Measurements from ENCODE around the gene MILR1. TPM values are rescaled to one million over a fixed set of nuclear protein-coding genes. Genes with fewer than 3 reads are reported as not detected.

Gene MILR1
- total RNA-seq, 1 experiment from 2014 or later, result not detected

GRCh38 chr17:64506201-64506575, 57.3 kb downstream of the MILR1 start, which contains the start of gene DDX5:
TSS of gene DDX5 (minus strand) at chr17:64506289. CDS start at chr17:64506119, 170 bp downstream.
- no peaks in the 10 kb centered on the region; the same call in 1 of the 2 replicates for H3K27me3 Mint-ChIP-seq (ENCODE audit: low read depth)
- H3K9me3 Mint-ChIP-seq, result no peaks in the 10 kb centered on the region
- POLR2A ChIA-PET, result interaction anchor here (0.5 to 3.3 kb wide), 8 partner anchors 10 to 272 kb away, joined by 3 to 53 read pairs (median 4); partner anchors contain the start of gene POLG2
- ATAC-seq (peak; percentile 81), DNase-seq (ENCODE audit: low spot score) (peak; percentile 97)
- H3K4me1 Mint-ChIP-seq, result peaks cover 56% of the 10 kb centered on the region
- no peak for TF ChIP-seq TCF7 (CRISPR knock-in tag; IDR thresholded peaks at IDR 0.05; ENCODE audit: low read depth)
- no peak for TF ChIP-seq ZBTB43 (CRISPR knock-in tag; IDR thresholded peaks at IDR 0.05)
- TF ChIP-seq, protein P1, sequence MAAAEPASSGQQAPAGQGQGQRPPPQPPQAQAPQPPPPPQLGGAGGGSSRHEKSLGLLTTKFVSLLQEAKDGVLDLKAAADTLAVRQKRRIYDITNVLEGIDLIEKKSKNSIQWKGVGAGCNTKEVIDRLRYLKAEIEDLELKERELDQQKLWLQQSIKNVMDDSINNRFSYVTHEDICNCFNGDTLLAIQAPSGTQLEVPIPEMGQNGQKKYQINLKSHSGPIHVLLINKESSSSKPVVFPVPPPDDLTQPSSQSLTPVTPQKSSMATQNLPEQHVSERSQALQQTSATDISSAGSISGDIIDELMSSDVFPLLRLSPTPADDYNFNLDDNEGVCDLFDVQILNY (CRISPR knock-in tag; IDR thresholded peaks at IDR 0.05), result peak; percentile 48; the same call in 1 of the 2 replicates
- TF ChIP-seq ZNF425 (CRISPR knock-in tag; conservative IDR thresholded peaks at IDR 0.05), result no peak
- TF ChIP-seq ZNF232 (CRISPR knock-in tag; IDR thresholded peaks at IDR 0.05), result 0 out of 2 replicates have a peak, but pooled peaks have one; percentile 33
- TF ChIP-seq, protein P2, sequence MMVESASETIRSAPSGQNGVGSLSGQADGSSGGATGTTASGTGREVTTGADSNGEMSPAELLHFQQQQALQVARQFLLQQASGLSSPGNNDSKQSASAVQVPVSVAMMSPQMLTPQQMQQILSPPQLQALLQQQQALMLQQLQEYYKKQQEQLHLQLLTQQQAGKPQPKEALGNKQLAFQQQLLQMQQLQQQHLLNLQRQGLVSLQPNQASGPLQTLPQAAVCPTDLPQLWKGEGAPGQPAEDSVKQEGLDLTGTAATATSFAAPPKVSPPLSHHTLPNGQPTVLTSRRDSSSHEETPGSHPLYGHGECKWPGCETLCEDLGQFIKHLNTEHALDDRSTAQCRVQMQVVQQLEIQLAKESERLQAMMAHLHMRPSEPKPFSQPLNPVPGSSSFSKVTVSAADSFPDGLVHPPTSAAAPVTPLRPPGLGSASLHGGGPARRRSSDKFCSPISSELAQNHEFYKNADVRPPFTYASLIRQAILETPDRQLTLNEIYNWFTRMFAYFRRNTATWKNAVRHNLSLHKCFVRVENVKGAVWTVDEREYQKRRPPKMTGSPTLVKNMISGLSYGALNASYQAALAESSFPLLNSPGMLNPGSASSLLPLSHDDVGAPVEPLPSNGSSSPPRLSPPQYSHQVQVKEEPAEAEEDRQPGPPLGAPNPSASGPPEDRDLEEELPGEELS (CRISPR knock-in tag; IDR thresholded peaks at IDR 0.05), result no peak
- no peak for TF ChIP-seq TP53 (CRISPR knock-in tag; IDR thresholded peaks at IDR 0.05)
- no peak for TF ChIP-seq ZBTB21 (CRISPR knock-in tag; IDR thresholded peaks at IDR 0.05; ENCODE audit: borderline replicate concordance)
- no peak for TF ChIP-seq E2F4 (CRISPR knock-in tag; IDR thresholded peaks at IDR 0.05; ENCODE audit: borderline replicate concordance, low read depth)
- TF ChIP-seq ZNF416 (CRISPR knock-in tag; IDR thresholded peaks at IDR 0.05), result peak; percentile 72
- no peak for TF ChIP-seq TEAD1 (CRISPR knock-in tag; IDR thresholded peaks at IDR 0.05)
- TF ChIP-seq RORB (CRISPR knock-in tag; IDR thresholded peaks at IDR 0.05), result peak; percentile 49; the same call in 1 of the 2 replicates
- TF ChIP-seq ETV6 (CRISPR knock-in tag; IDR thresholded peaks at IDR 0.05), result peak; percentile 11
- TF ChIP-seq SMAD4 (CRISPR knock-in tag; IDR thresholded peaks at IDR 0.05), result no peak
- TF ChIP-seq NFE2L1 (CRISPR knock-in tag; IDR thresholded peaks at IDR 0.05), result no peak
- no peak for TF ChIP-seq ELF4 (CRISPR knock-in tag; IDR thresholded peaks at IDR 0.05; ENCODE audit: low read depth)
- TF ChIP-seq SMAD3 (CRISPR knock-in tag; IDR thresholded peaks at IDR 0.05; ENCODE audit: borderline replicate concordance), result peak; percentile 80; the same call in 1 of the 2 replicates
- 0 out of 2 replicates have a peak, but pooled peaks have one; percentile 8 for TF ChIP-seq HMGXB4 (CRISPR knock-in tag; IDR thresholded peaks at IDR 0.05)
- peak; percentile 72 for TF ChIP-seq GABPB1 (CRISPR knock-in tag; IDR thresholded peaks at IDR 0.05)
- TF ChIP-seq SP1 (CRISPR knock-in tag; conservative IDR thresholded peaks at IDR 0.05), result peak; percentile 77
- TF ChIP-seq NR2C2 (CRISPR knock-in tag; IDR thresholded peaks at IDR 0.05), result no peak
- no peak for TF ChIP-seq OVOL2 (CRISPR knock-in tag; IDR thresholded peaks at IDR 0.05; ENCODE audit: borderline replicate concordance)
- TF ChIP-seq, protein P3, sequence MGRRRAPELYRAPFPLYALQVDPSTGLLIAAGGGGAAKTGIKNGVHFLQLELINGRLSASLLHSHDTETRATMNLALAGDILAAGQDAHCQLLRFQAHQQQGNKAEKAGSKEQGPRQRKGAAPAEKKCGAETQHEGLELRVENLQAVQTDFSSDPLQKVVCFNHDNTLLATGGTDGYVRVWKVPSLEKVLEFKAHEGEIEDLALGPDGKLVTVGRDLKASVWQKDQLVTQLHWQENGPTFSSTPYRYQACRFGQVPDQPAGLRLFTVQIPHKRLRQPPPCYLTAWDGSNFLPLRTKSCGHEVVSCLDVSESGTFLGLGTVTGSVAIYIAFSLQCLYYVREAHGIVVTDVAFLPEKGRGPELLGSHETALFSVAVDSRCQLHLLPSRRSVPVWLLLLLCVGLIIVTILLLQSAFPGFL (CRISPR knock-in tag; IDR thresholded peaks at IDR 0.05; ENCODE audit: borderline replicate concordance), result 0 out of 2 replicates have a peak, but pooled peaks have one; percentile 43
- 0 out of 2 replicates have a peak, but pooled peaks have one; percentile 60 for TF ChIP-seq NFATC4 (CRISPR knock-in tag; IDR thresholded peaks at IDR 0.05)
- no peak for TF ChIP-seq NR1H2 (CRISPR knock-in tag; IDR thresholded peaks at IDR 0.05)
- peak within 1 kb of the TSS; percentile 99 for H3K27ac Mint-ChIP-seq
- H3K4me3 Mint-ChIP-seq, result peak within 1 kb of the TSS; percentile 98
- peaks cover 73% of the 10 kb centered on the region for H3K36me3 Mint-ChIP-seq
- CTCF ChIA-PET, result interaction anchor here (1.2 to 1.6 kb wide), 4 partner anchors 9 to 268 kb away, joined by 3 to 9 read pairs (median 8); partner anchors contain the start of gene POLG2
